Adrenal gland (tissue), 12 donors: ENCODE data around the gene CRYBG2. TPM values are rescaled to one million over a fixed set of nuclear protein-coding genes. Genes with fewer than 3 reads are reported as not detected.
A peak's percentile ranks its signal among the peaks of the same experiment; 100 is the strongest.

Experiments
- DNase-seq, 7 donors: peaks; one replicate each; pipeline ENCODE4 v3.0.0-alpha.2; 2019 to 2020
- H3K27ac ChIP-seq, 5 donors: fragments of 200-600 bp; sonication (generic) in 4 of 5; 1 replicate in 3 of 5; 2 replicates in 2 of 5; pipeline versions ENCODE4 v1.5.1 to v1.8.0; 2016 to 2020; ENCODE audit warnings: mild to moderate bottlenecking in 1 of 5
- H3K27me3 ChIP-seq: fragments of 200-600 bp; 2 replicates; pipeline ENCODE4 v1.8.0; 2021
- H3K36me3 ChIP-seq, 2 donors: fragments of 200-600 bp; replicated peaks in 1 of 2; 1 replicate in 1 of 2; 2 replicates in 1 of 2; pipeline versions ENCODE4 v1.5.1 to v1.8.0; 2018 to 2022
- H3K4me1 ChIP-seq, 2 donors: fragments of 200-600 bp; replicated peaks in 1 of 2; 1 replicate in 1 of 2; 2 replicates in 1 of 2; pipeline versions ENCODE4 v1.5.1 to v1.8.0; 2018 to 2021
- H3K4me3 ChIP-seq, 4 donors: fragments of 200-600 bp; sonication (generic) in 3 of 4; one replicate each; pipeline ENCODE4 v1.5.1; 2016 to 2018
- H3K9me3 ChIP-seq, 3 donors: fragments of 200-600 bp; sonication (generic) in 1 of 3; replicated peaks in 1 of 3; 1 replicate in 2 of 3; 2 replicates in 1 of 3; pipeline versions ENCODE4 v1.5.1 to v1.8.0; 2016 to 2021
- POLR2A ChIP-seq, 2 donors: fragments of 450-650 bp; IDR thresholded peaks; one replicate each; pipeline ENCODE4 v1.6.1; 2017; ENCODE audit warnings: antibody characterized with exemption in 2 of 2, mild to moderate bottlenecking in 2 of 2, moderate library complexity in 1 of 2
- WGBS, 4 donors: extraction: QIAGEN DNeasy Blood & Tissue Kit in 2 of 4; methylation state at CpG; one replicate each; pipeline versions ENCODE4 v1.1.5 to v1.1.7; 2013 to 2017; 5-methylcytosine and 5-hydroxymethylcytosine counted together
- intact Hi-C, 2 donors: fragments of 100-400 bp; cut with DNase I; formaldehyde crosslinking; loops; one replicate each; pipeline versions ENCODE4 v1.14.1 to v1.15.0; 2022 to 2023
- polyA plus RNA-seq, 3 donors: library from polyadenylated mRNA; stranded (reverse); fragments of 200-250 nt in 2 of 3; fragments of 350-450 nt in 1 of 3; fragmentation: Illumina TruSeq in 1 of 3; extraction: RNeasy Lipid Tissue Mini Kit (QIAGEN cat#74804) in 1 of 3; gene quantifications; one replicate each; pipeline ENCODE4 v1.2.3, GENCODE V29; 2013 to 2014
- total RNA-seq, 9 donors: library from RNA; depleted of rRNA in 4 of 9; stranded (reverse); fragments of >200 nt in 4 of 9; fragments of 120-200 nt in 1 of 9; fragmentation: NEBNext Ultra II Directional in 1 of 9; extraction: Animal tissue kit (Norgen Biotek cat#: 25700) in 1 of 9; gene quantifications; one replicate each; pipeline versions ENCODE4 v1.1.0 to v1.2.4, GENCODE V29; 2013 to 2023
- TF ChIP-seq, protein P1 (sequence below), 6 experiments: fragments of 450-650 bp in 4 of 6; fragments of 200-600 bp in 2 of 6; sonication (generic) in 1 of 6; IDR thresholded peaks; 1 replicate in 5 of 6; 2 replicates in 1 of 6; pipeline versions ENCODE4 v1.5.1 to v1.8.0; 2016 to 2021; ENCODE audit warnings: antibody characterized with exemption in 6 of 6, mild to moderate bottlenecking in 2 of 6, moderate library complexity in 1 of 6
- donor health status: healthy with polysubstance abuse.
- donor health status: Bipolar disorder and iron deficiency.
- donor health status: DM: yes; HTN: yes; CAD: no.
- donor health status: DM: no; HTN: no; CAD: no.
- donor health status: DM: no; HTN: no; CAD: no.
- donor health status: DM: yes; HTN: yes; CAD: no.

Gene CRYBG2
- total and polyA plus RNA-seq, 12 donors = 0.17 to 0.48 (median 0.20) TPM; not detected in 9

DNA sequence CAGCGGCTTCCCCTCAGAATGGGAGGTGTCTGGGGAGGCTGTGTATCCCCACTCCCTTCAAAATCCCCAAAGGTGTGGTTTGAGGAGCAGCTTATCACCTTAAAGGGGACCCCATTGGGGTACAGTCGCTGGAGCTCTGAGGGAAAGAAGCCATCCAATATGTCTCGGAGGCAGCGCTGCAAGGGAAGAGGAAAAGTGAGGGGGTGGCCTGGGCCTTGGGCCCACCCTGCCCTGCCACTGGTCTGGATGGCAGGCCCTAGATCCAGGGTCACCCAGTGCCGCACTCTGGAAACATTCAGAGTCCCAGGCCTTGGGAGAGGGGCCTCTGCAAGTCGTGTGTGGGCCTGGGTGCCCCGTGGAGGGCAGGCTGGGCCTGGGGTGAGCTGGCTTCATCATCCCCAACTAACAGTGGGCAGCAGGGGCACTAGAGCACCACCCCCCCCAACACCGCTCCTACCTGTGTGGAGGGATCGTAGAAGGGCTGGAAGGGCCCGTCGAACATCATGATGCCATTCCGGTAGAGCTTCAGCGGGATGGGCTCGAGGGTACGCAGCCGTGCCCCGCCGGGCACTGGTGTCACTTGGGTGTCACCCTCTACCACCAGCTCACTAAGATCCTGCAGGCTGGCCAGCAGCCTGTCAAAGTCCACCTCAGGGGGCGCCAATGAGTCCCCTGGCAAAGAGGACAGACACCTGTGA is 68.4 kb downstream of the CRYBG2 start:
- peak in 1 of 7 donors; percentile 29 for DNase-seq
- intact Hi-C loops = no loop called here
- no peak for TF ChIP-seq POLR2A (IDR thresholded peaks at IDR 0.05)
- TF ChIP-seq, protein P1, sequence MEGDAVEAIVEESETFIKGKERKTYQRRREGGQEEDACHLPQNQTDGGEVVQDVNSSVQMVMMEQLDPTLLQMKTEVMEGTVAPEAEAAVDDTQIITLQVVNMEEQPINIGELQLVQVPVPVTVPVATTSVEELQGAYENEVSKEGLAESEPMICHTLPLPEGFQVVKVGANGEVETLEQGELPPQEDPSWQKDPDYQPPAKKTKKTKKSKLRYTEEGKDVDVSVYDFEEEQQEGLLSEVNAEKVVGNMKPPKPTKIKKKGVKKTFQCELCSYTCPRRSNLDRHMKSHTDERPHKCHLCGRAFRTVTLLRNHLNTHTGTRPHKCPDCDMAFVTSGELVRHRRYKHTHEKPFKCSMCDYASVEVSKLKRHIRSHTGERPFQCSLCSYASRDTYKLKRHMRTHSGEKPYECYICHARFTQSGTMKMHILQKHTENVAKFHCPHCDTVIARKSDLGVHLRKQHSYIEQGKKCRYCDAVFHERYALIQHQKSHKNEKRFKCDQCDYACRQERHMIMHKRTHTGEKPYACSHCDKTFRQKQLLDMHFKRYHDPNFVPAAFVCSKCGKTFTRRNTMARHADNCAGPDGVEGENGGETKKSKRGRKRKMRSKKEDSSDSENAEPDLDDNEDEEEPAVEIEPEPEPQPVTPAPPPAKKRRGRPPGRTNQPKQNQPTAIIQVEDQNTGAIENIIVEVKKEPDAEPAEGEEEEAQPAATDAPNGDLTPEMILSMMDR (IDR thresholded peaks at IDR 0.05) = no peak
- no peaks in the 10 kb centered on the region for H3K27me3 ChIP-seq
- H3K27ac ChIP-seq = no peak overlapping the region
- no peaks in the 10 kb centered on the region for H3K9me3 ChIP-seq
- WGBS, 4 donors = 84 to 90% (median 86%) methylated on average over 4 to 19 of the region's 19 CpGs
- no peaks in the 10 kb centered on the region for H3K36me3 ChIP-seq
- H3K4me3 ChIP-seq = no peak overlapping the region
- peaks cover 0 to 42% of the 10 kb centered on the region in 2 donors for H3K4me1 ChIP-seq

DNA sequence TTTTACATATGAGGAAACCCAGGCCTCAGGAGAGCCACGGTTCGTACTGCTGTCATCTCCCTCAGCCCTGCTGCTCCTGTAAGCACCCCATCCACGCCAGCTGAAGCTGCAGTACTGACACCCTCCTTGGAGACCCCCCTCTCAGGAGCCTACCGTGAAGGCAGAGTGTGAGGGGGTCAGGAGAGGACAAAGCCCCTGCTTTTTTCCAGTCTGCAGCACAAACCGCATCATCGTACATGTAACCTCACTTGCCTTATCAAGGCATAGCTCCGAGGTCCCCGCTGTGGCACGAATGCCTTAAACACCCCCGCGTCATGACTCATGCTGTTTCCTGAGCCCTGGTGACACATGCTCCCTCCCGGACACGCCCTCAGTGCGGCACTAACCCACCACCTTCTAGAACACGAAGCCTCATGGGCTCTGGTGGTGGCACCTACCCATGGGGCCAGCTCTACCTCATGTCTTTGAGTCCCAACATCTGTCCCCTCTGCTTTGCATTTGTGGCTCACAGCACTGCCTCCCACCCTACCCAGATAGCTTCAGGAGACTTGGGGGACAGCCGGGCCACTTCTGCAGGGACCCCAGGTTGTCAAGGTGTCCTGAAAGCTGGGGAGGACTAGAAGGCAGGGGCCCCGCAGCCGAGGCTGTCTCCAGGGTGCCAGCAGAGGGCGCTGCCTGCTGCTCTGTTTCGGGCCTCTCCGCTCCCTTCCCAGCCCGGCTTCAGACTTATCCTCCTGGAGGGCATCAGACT is 69.2 kb downstream of the CRYBG2 start:
- H3K36me3 ChIP-seq = no peaks in the 10 kb centered on the region

DNA sequence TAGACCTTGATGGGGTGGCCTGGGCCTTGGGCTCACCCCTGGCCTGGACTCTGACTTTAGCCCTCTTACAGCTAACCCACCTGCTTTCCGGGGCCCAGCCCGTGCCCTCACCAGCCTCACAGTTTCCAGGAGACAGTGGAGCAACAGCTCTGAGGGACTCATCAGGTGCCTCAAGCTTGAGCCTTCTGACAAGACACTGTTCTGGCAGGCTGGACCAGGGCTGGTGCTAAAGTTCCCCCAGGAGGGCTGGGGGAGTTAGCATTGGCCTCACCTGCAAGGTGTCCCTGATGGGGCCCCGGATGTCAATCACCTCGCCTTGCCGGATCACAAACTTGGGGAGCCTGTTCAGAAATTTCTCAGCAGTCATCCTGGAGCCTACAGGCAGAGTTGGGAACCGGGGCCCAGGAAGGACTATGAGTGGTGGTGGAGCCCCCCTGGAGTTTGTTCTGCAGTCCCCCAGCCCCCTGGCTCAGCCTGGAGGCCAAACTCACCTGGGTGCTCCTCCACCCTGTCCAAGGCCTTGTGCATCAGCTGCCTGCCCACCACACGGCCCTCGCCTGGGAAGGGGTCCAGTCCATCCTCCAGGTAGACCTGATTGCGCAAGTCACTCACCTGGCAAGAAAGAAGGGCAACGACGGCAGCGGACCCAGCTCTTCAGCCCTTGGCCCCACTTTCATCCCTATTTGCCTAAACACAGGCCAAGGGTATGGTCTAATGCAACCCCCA is 69.9 kb downstream of the CRYBG2 start:
- 82 to 93% (median 89%) methylated on average over 6 to 12 of the region's 12 CpGs for WGBS, 4 donors
- intact Hi-C loops = loop anchor here in 1 of 2 donors (5.0 kb wide), 1 partner anchor 38 kb away; no protein-coding TSS in a partner anchor

More for the DNA sequence above, 69.2 kb downstream of the CRYBG2 start:
- H3K4me1 ChIP-seq = peaks cover 0 to 37% of the 10 kb centered on the region in 2 donors
- no peak for TF ChIP-seq POLR2A (IDR thresholded peaks at IDR 0.05)
- TF ChIP-seq, protein P1 (IDR thresholded peaks at IDR 0.05) = peak; percentile 41 to 65 (median 50)
- H3K9me3 ChIP-seq = no peaks in the 10 kb centered on the region
- peak overlapping the region in 2 of 5 donors; percentile 50 to 67 for H3K27ac ChIP-seq
- 27 to 40% (median 29%) methylated on average over 14 to 22 of the region's 22 CpGs for WGBS, 4 donors
- H3K27me3 ChIP-seq = no peaks in the 10 kb centered on the region
- DNase-seq = peak; percentile 81 to 94 (median 92)
- no peak overlapping the region for H3K4me3 ChIP-seq
- intact Hi-C loops = loop anchor here in 1 of 2 donors (5.0 kb wide), 1 partner anchor 38 kb away; no protein-coding TSS in a partner anchor

More for the DNA sequence above, 69.9 kb downstream of the CRYBG2 start:
- Histone ChIP-seq H3K27me3 (no peaks in the 10 kb centered on the region), H3K27ac (peak overlapping the region in 2 of 5 donors; percentile 50 to 67), H3K9me3 (no peaks in the 10 kb centered on the region), H3K4me3 (no peak overlapping the region), H3K36me3 (no peaks in the 10 kb centered on the region), H3K4me1 (peaks cover 6 to 35% of the 10 kb centered on the region in 2 donors)
- TF ChIP-seq POLR2A (IDR thresholded peaks at IDR 0.05) = no peak
- TF ChIP-seq, protein P1 (IDR thresholded peaks at IDR 0.05) = no peak
- DNase-seq = no peak
